Activated CD8-positive, alpha-beta T cell treated with anti-CD3 and anti-CD28 coated beads for 36 hours (primary cell): ENCODE measurements around the gene CCL16. TPM values are rescaled to one million over a fixed set of nuclear protein-coding genes. Genes with fewer than 3 reads are reported as not detected.

Experiments used
- ATAC-seq: fragments of 200-7000 bp; cut with Tn5 transposase; one replicate; pipeline ENCODE4 v1.10.0; 2021; ENCODE audit warnings: mild to moderate bottlenecking, moderate library complexity
- CTCF ChIA-PET: fragments of 350-600 bp; sonication (Branson Sonifier 250); formaldehyde crosslinking; loops from one replicate; lab custom pipeline; 2021; ENCODE audit warnings: antibody characterized with exemption; lab: Charles Lee
- POLR2A ChIA-PET: fragments of 350-600 bp; sonication (Branson Sonifier 250); formaldehyde crosslinking; loops from one replicate; lab custom pipeline; 2021; ENCODE audit warnings: antibody characterized with exemption; lab: Charles Lee
- DNase-seq: peaks from one replicate; pipeline ENCODE4 v3.0.0-alpha.2; 2020
- H3K27ac Mint-ChIP-seq: one replicate; pipeline ENCODE4 v1.8.0; 2021; ENCODE audit warnings: mild to moderate bottlenecking, mixed read lengths
- H3K27me3 Mint-ChIP-seq: one replicate; pipeline ENCODE4 v1.8.0; 2021; ENCODE audit warnings: mixed read lengths
- H3K36me3 Mint-ChIP-seq: one replicate; pipeline ENCODE4 v1.8.0; 2021; ENCODE audit warnings: low read depth, mixed read lengths
- H3K4me1 Mint-ChIP-seq: one replicate; pipeline ENCODE4 v1.8.0; 2021; ENCODE audit warnings: low read depth, mixed read lengths
- H3K4me3 Mint-ChIP-seq: one replicate; pipeline ENCODE4 v1.8.0; 2021; ENCODE audit warnings: mild to moderate bottlenecking, moderate library complexity, mixed read lengths
- H3K9me3 Mint-ChIP-seq: one replicate; pipeline ENCODE4 v1.8.0; 2021; ENCODE audit warnings: mixed read lengths
- CTCF ChIP-seq: fragments of 200-600 bp; IDR thresholded peaks from one replicate; pipeline ENCODE4 v1.8.0; 2022; ENCODE audit warnings: antibody characterized with exemption, mild to moderate bottlenecking
- intact Hi-C: fragments of 100-400 bp; cut with micrococcal nuclease; formaldehyde crosslinking; loops from one replicate; pipeline ENCODE4 v1.10.0; 2022
- total RNA-seq, 2 experiments: library from RNA; stranded (reverse); gene quantifications; one replicate each; pipeline ENCODE4 v1.2.3, GENCODE V29; 2021

CCL16 gene
- total RNA-seq, 2 experiments from 2014 or later = not detected

DNA sequence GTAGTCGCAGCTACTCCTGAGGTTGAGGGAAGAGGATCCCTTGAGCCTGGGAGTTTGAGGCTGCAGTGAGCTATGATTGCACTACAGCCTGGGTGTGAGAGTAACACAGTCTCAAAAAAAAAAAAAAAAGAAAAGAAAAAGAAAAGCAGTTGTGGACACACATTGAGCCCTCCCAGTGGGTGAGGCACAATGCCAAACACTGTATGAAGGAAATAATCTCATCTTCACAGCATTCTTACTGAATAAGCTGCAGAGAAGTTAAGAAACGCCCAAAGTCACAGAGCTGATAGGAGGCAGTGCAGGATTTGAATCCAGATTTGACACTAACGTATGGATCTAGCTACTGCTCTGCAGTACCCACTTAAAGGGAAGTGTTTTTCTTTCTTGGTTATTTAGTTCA, 31.9 kb downstream of the CCL16 start:
- no peak overlapping the region for H3K4me3 Mint-ChIP-seq
- TF ChIP-seq CTCF = no peak
- H3K9me3 Mint-ChIP-seq = no peaks in the 10 kb centered on the region
- H3K36me3 Mint-ChIP-seq = no peaks in the 10 kb centered on the region
- DNase-seq (no peak), ATAC-seq (no peak)
- intact Hi-C loops = no loop called here
- ChIA-PET POLR2A (no interaction called here), CTCF (interaction anchor here (0.8 to 1.3 kb wide), 6 partner anchors 10 to 199 kb away, joined by 3 to 4 read pairs (median 3); no protein-coding TSS in a partner anchor)
- H3K27ac Mint-ChIP-seq = no peak overlapping the region
- H3K27me3 Mint-ChIP-seq = no peaks in the 10 kb centered on the region
- peaks cover 4% of the 10 kb centered on the region for H3K4me1 Mint-ChIP-seq

DNA sequence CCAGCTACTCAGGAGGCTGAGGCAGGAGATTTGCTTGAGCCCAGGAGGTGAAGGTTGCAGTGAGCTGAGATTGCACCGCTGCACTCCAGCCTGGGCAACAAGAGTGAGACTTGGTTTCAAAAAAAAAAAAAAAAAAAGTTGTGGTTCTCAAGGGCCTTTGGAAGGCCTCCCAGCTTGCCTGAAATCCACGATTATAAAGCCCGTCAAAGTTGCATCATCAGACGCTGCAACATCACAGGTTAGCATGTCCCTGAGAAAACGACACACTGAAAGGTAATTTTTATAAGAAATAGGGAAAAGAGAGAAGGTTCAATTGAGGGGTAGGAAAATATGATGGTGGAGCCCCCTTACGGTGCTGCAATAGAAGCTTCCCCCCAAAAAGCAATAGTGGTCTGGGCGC, 33.2 kb downstream of the CCL16 start:
- POLR2A ChIA-PET = no interaction called here
- no peaks in the 10 kb centered on the region for H3K36me3 Mint-ChIP-seq
- H3K4me1 Mint-ChIP-seq = peaks cover 4% of the 10 kb centered on the region
- DNase-seq (no peak), ATAC-seq (no peak)
- no peaks in the 10 kb centered on the region for H3K9me3 Mint-ChIP-seq
- H3K27ac Mint-ChIP-seq = no peak overlapping the region
- intact Hi-C loops = no loop called here
- CTCF ChIA-PET = interaction anchor here (0.8 to 1.9 kb wide), 11 partner anchors 10 to 1579 kb away, joined by 3 to 8 read pairs (median 4); partner anchors contain the start of gene RDM1
- no peak overlapping the region for H3K4me3 Mint-ChIP-seq
- no peak for TF ChIP-seq CTCF
- H3K27me3 Mint-ChIP-seq = no peaks in the 10 kb centered on the region

DNA sequence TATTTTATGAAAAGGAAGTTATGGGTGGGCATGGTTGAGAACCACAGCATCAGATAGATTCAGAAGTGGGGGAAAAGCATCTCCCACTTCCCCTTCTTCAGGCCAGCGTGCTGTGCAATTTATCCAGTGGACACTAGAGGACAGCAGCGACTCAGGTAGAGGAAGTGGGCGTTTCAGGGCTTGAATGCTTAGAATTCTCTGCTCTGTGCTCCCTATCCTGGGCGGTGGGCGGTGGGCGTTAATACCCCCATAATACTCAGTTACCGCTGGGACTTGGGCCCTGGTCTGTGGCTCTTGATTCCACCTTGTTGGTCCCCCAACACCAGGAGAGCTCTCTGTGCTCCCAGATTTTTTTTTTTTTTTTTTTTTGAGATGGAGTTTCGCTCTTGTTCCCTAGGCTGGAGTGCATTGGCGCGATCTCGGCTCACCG, 34.1 kb downstream of the CCL16 start:
- Mint-ChIP-seq H3K4me3 (no peak overlapping the region), H3K9me3 (no peaks in the 10 kb centered on the region), H3K27ac (no peak overlapping the region), H3K36me3 (no peaks in the 10 kb centered on the region), H3K27me3 (no peaks in the 10 kb centered on the region), H3K4me1 (peaks cover 7% of the 10 kb centered on the region)
- DNase-seq (peak; percentile 76), ATAC-seq (peak; percentile 95)
- POLR2A ChIA-PET = no interaction called here
- intact Hi-C loops = no loop called here
- CTCF ChIA-PET = interaction anchor here (0.6 to 1.9 kb wide), 9 partner anchors 11 to 202 kb away, joined by 3 to 8 read pairs (median 5); partner anchors contain the start of gene RDM1
- TF ChIP-seq CTCF = peak; percentile 85

- H3K27me3 Mint-ChIP-seq = no peaks in the 10 kb centered on the region
- no peak overlapping the region for H3K27ac Mint-ChIP-seq
- ChIA-PET POLR2A (interaction anchor here (0.6 kb wide), 1 partner anchor 142 kb away, joined by 3 read pairs; no protein-coding TSS in a partner anchor), CTCF (interaction anchor here (1.1 to 1.7 kb wide), 4 partner anchors 13 to 180 kb away, joined by 3 to 6 read pairs (median 4); partner anchors contain the start of gene RDM1)
- intact Hi-C loops = no loop called here
- no peak for TF ChIP-seq CTCF
- peaks cover 7% of the 10 kb centered on the region for H3K4me1 Mint-ChIP-seq
- H3K36me3 Mint-ChIP-seq = no peaks in the 10 kb centered on the region
- H3K9me3 Mint-ChIP-seq = no peaks in the 10 kb centered on the region
- DNase-seq (no peak), ATAC-seq (no peak)
- no peak overlapping the region for H3K4me3 Mint-ChIP-seq
These were observed 37.1 kb downstream of the CCL16 start for GRCh38 chr17:35944151-35944550.

DNA sequence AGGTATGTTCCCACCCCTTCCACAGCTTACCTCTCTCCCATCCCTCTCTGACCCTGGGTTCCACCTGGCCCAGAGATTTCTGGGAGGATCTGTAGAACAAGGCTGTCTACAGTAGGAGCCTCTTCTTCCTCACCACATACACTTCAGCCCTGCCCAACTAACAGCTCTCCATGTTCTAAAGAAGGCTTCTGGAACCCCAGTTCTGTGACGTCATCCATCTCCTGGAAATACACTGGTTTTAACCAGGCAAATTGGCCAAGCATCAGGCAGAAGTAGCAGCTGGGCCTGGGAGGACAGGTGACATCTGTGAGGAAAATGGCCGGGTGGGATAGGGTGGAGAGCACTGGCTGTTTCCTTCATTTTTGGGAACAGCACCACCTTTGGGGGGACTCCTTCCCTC, 37.8 kb downstream of the CCL16 start, which contains the start of gene LYZL6:
Gene LYZL6 (minus strand): TSS at position 177 of the 400 bp plus-strand sequence. CDS start 4,357 bp downstream, outside the sequence.
- peaks cover 7% of the 10 kb centered on the region for H3K4me1 Mint-ChIP-seq
- POLR2A ChIA-PET = interaction anchor here (0.6 to 0.8 kb wide), 2 partner anchors 51 to 96 kb away, joined by 3 read pairs; no protein-coding TSS in a partner anchor
- DNase-seq (no peak), ATAC-seq (no peak)
- intact Hi-C loops = no loop called here
- H3K9me3 Mint-ChIP-seq = no peaks in the 10 kb centered on the region
- CTCF ChIA-PET = interaction anchor here (0.7 to 1.7 kb wide), 6 partner anchors 13 to 540 kb away, joined by 3 to 6 read pairs (median 3); partner anchors contain the start of gene RDM1
- no peak within 1 kb of the TSS for H3K27ac Mint-ChIP-seq
- no peaks in the 10 kb centered on the region for H3K27me3 Mint-ChIP-seq
- no peak within 1 kb of the TSS for H3K4me3 Mint-ChIP-seq
- TF ChIP-seq CTCF = no peak
- H3K36me3 Mint-ChIP-seq = no peaks in the 10 kb centered on the region
